KMS-11 (cell line): ENCODE data around the gene WDR43.
A peak's percentile ranks its signal among the peaks of the same experiment; 100 is the strongest.

ENCODE experiments used
- H2AFZ ChIP-seq: fragments of 200-600 bp; sonication (generic); 2 replicates; pipeline ENCODE4 v1.6.1; 2016; ENCODE audit warnings: antibody characterized with exemption, mixed run types, low read depth
- H3K27ac ChIP-seq: fragments of 200-600 bp; sonication (generic); 2 replicates; pipeline ENCODE4 v1.6.1; 2016; ENCODE audit warnings: mild to moderate bottlenecking, mixed run types
- H3K27me3 ChIP-seq: fragments of 200-600 bp; sonication (generic); 2 replicates; pipeline ENCODE4 v1.6.1; 2017; ENCODE audit warnings: mild to moderate bottlenecking, low read depth, mixed run types, moderate library complexity; ENCODE audit not compliant: insufficient read depth
- H3K36me3 ChIP-seq: fragments of 200-600 bp; sonication (generic); 2 replicates; pipeline ENCODE4 v1.6.1; 2017; ENCODE audit warnings: mild to moderate bottlenecking, mixed run types; ENCODE audit not compliant: insufficient read depth
- H3K4me1 ChIP-seq: fragments of 200-600 bp; sonication (generic); 2 replicates; pipeline ENCODE4 v1.6.1; 2016; ENCODE audit warnings: mild to moderate bottlenecking, low read depth, mixed run types; ENCODE audit not compliant: poor library complexity, severe bottlenecking
- H3K4me2 ChIP-seq: fragments of 200-600 bp; sonication (generic); 2 replicates; pipeline ENCODE4 v1.7.0; 2016; ENCODE audit warnings: mild to moderate bottlenecking, mixed run types
- H3K4me3 ChIP-seq: fragments of 200-600 bp; sonication (generic); IDR thresholded peaks from 2 replicates; pipeline ENCODE4 v1.6.1; 2017; ENCODE audit warnings: low read depth, low read length, mixed read lengths; ENCODE audit not compliant: insufficient read depth
- H3K79me2 ChIP-seq: fragments of 200-600 bp; sonication (generic); 2 replicates; pipeline ENCODE4 v1.6.1; 2016; ENCODE audit warnings: low read depth, mixed run types; ENCODE audit not compliant: insufficient read depth
- H3K9ac ChIP-seq: fragments of 200-600 bp; sonication (generic); 2 replicates; pipeline ENCODE4 v1.6.1; 2016; ENCODE audit warnings: mild to moderate bottlenecking, mixed run types
- H4K20me1 ChIP-seq: fragments of 200-600 bp; sonication (generic); 2 replicates; pipeline ENCODE4 v1.6.1; 2016; ENCODE audit warnings: mild to moderate bottlenecking, mixed run types; ENCODE audit not compliant: insufficient read depth
- TF ChIP-seq, protein P1 (sequence below): fragments of 200-600 bp; sonication (generic); conservative IDR thresholded peaks from 2 replicates; pipeline ENCODE4 v1.6.1; 2017; ENCODE audit warnings: low read depth, mild to moderate bottlenecking, antibody characterized with exemption, low read length, moderate library complexity, mixed read lengths

WDR43 gene

DNA sequence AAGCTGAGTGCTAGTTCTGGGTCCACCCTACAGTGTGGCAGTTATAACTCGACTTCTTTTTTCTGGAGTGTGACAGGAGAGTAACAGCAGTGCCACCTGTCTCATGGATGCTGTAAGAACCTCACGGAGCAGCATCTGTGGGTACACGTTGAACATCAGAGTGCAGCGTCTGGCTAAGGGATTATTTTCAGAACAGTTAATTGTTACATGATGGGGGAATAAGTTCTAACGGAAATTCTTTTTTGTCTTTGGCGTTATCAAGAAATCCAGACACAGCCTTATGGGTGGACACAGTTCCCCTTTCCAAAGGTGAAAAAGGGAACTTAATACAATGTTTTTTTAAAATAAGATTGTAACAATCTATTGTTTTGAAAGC is 58.4 kb downstream of the WDR43 start:
- peaks cover 6% of the 10 kb centered on the region; the same call in 1 of the 2 replicates for H3K36me3 ChIP-seq
- no peaks in the 10 kb centered on the region for H3K4me1 ChIP-seq
- no peak overlapping the region for H3K4me2 ChIP-seq
- no peak overlapping the region for H2AFZ ChIP-seq
- H3K79me2 ChIP-seq, result no peaks in the 10 kb centered on the region
- H4K20me1 ChIP-seq, result no peaks in the 10 kb centered on the region; the same call in 1 of the 2 replicates
- no peak overlapping the region for H3K9ac ChIP-seq
- H3K27me3 ChIP-seq, result no peaks in the 10 kb centered on the region; the same call in 1 of the 2 replicates
- TF ChIP-seq, protein P1, sequence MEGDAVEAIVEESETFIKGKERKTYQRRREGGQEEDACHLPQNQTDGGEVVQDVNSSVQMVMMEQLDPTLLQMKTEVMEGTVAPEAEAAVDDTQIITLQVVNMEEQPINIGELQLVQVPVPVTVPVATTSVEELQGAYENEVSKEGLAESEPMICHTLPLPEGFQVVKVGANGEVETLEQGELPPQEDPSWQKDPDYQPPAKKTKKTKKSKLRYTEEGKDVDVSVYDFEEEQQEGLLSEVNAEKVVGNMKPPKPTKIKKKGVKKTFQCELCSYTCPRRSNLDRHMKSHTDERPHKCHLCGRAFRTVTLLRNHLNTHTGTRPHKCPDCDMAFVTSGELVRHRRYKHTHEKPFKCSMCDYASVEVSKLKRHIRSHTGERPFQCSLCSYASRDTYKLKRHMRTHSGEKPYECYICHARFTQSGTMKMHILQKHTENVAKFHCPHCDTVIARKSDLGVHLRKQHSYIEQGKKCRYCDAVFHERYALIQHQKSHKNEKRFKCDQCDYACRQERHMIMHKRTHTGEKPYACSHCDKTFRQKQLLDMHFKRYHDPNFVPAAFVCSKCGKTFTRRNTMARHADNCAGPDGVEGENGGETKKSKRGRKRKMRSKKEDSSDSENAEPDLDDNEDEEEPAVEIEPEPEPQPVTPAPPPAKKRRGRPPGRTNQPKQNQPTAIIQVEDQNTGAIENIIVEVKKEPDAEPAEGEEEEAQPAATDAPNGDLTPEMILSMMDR, result no peak
- H3K4me3 ChIP-seq, result no peak overlapping the region
- H3K27ac ChIP-seq, result no peak overlapping the region

DNA sequence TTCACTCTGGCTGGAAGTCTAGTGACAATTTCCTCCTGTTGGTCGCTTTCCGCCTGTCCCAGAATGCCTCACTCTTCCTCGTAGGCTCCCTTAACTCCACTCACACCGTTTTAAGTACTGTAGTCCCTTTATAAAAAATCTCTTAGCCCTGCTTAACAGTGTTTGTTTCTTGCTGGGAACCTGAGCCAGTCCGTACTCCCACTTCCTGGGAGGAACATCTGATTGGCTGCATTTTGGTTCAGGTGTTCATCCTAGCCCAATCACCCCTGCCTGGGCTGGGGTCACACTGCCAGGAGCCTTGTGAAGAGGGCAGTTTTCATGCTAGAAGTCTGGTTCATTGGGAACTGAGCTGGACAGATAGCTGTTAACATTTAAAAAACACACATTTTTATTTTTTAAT is 61.0 kb downstream of the WDR43 start:
- Histone ChIP-seq H3K4me2 (no peak overlapping the region), H3K27ac (no peak overlapping the region), H3K79me2 (no peaks in the 10 kb centered on the region)

DNA sequence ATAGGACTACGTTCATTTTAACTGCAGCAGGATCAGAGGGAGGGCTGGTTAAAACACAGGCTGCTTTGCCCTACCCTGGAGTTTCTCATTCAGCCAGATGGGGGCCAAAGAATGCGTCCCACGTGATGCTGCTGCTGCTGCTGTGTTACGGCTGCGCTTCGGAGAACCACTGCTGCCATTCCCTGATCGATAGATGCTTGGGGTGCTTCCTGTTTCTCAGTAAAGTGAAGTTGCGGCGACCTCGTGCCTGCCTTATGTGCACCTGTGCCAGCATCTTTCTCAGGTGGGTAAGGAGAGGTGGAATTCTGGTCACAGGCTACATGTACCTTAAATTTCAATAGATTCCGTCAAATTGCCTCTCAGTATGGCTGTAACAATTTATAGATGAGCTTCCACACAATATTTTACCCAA is 62.0 kb downstream of the WDR43 start:
- no peak overlapping the region for H3K4me2 ChIP-seq
- no peaks in the 10 kb centered on the region for H4K20me1 ChIP-seq
- no peak overlapping the region for H3K9ac ChIP-seq
- no peak overlapping the region for H3K27ac ChIP-seq
- no peaks in the 10 kb centered on the region for H3K36me3 ChIP-seq
- no peaks in the 10 kb centered on the region; the same call in 1 of the 2 replicates for H3K27me3 ChIP-seq
- TF ChIP-seq, protein P1, result no peak; the same call in 1 of the 2 replicates
- no peak overlapping the region for H3K4me3 ChIP-seq
- H2AFZ ChIP-seq, result no peak overlapping the region
- H3K79me2 ChIP-seq, result no peaks in the 10 kb centered on the region
- H3K4me1 ChIP-seq, result no peaks in the 10 kb centered on the region

More for the DNA sequence above, 61.0 kb downstream of the WDR43 start:
- no peak overlapping the region for H3K9ac ChIP-seq
- H2AFZ ChIP-seq, result no peak overlapping the region
- no peak overlapping the region for H3K4me3 ChIP-seq
- TF ChIP-seq, protein P1, result no peak
- H3K36me3 ChIP-seq, result no peaks in the 10 kb centered on the region
- H3K27me3 ChIP-seq, result no peaks in the 10 kb centered on the region; the same call in 1 of the 2 replicates
- no peaks in the 10 kb centered on the region for H3K4me1 ChIP-seq
- no peaks in the 10 kb centered on the region for H4K20me1 ChIP-seq

DNA sequence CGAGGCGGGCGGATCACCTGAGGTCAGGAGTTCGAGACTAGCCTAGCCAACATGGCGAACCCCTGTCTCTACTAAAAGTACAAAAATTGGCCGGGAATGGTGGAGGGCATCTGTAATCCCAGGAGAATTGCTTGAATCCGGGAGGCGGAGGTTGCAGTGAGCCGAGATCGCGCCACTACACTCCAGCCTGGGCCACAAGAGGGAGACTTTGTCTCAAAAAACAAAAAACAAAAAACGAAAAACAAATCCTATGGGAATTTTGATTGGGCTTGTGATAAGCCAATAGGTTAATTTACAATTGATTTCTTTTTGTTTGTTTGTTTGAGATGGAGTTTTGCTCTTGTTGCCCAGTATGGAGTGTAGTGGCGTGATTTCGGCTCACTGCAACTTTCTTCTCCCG is 62.4 kb downstream of the WDR43 start:
- Histone ChIP-seq H3K36me3 (no peaks in the 10 kb centered on the region), H3K27ac (no peak overlapping the region), H3K79me2 (no peaks in the 10 kb centered on the region), H3K4me1 (no peaks in the 10 kb centered on the region), H3K4me3 (no peak overlapping the region), H3K4me2 (no peak overlapping the region), H3K9ac (no peak overlapping the region), H2AFZ (no peak overlapping the region), H3K27me3 (no peaks in the 10 kb centered on the region; the same call in 1 of the 2 replicates), H4K20me1 (no peaks in the 10 kb centered on the region)
- TF ChIP-seq, protein P1, result peak; percentile 42
